Neural progenitor cell (in vitro differentiated cells): ENCODE results near the gene AKT1. TPM values are rescaled to one million over a fixed set of nuclear protein-coding genes. Genes with fewer than 3 reads are reported as not detected.
A peak's percentile ranks its signal among the peaks of the same experiment; 100 is the strongest.

Experiments used
- DNase-seq: peaks from one replicate; pipeline ENCODE4 v3.0.0-alpha.2; 2016; ENCODE audit warnings: low spot score
- H2AFZ ChIP-seq: fragments of 200-600 bp; sonication (generic); replicated peaks from 2 replicates; pipeline ENCODE4 v1.6.1; 2016; ENCODE audit warnings: antibody characterized with exemption
- H3F3A ChIP-seq: fragments of 200-600 bp; sonication (generic); 2 replicates; pipeline ENCODE4 v1.6.1; 2016; ENCODE audit warnings: antibody characterized with exemption, low read depth
- H3K27ac ChIP-seq: fragments of 200-600 bp; sonication (generic); 2 replicates; pipeline ENCODE4 v1.5.1; 2016; ENCODE audit warnings: mild to moderate bottlenecking
- H3K27me3 ChIP-seq: fragments of 200-600 bp; sonication (generic); 2 replicates; pipeline ENCODE4 v1.6.1; 2016; ENCODE audit warnings: mild to moderate bottlenecking, moderate library complexity
- H3K36me3 ChIP-seq: fragments of 200-600 bp; sonication (generic); 2 replicates; pipeline ENCODE4 v1.5.1; 2016
- H3K4me1 ChIP-seq: fragments of 200-600 bp; sonication (generic); 2 replicates; pipeline ENCODE4 v1.6.1; 2016; ENCODE audit warnings: mixed run types
- H3K4me2 ChIP-seq: fragments of 200-600 bp; sonication (generic); 2 replicates; pipeline ENCODE4 v1.6.1; 2016
- H3K4me3 ChIP-seq: fragments of 200-600 bp; sonication (generic); 2 replicates; pipeline ENCODE4 v1.5.1; 2016
- H3K79me2 ChIP-seq: fragments of 200-600 bp; sonication (generic); 2 replicates; pipeline ENCODE4 v1.6.1; 2016; ENCODE audit warnings: low read depth
- H3K9ac ChIP-seq: fragments of 200-600 bp; sonication (generic); 2 replicates; pipeline ENCODE4 v1.6.1; 2016
- H3K9me3 ChIP-seq: fragments of 200-600 bp; sonication (generic); 2 replicates; pipeline ENCODE4 v1.5.1; 2016; ENCODE audit warnings: low read depth
- H4K20me1 ChIP-seq: fragments of 200-600 bp; sonication (generic); 2 replicates; pipeline ENCODE4 v1.6.1; 2016; ENCODE audit warnings: low read depth
- H3K27ac Mint-ChIP-seq: 3 replicates; pipeline ENCODE4 v1.8.0; 2021; ENCODE audit warnings: mixed read lengths
- H3K27me3 Mint-ChIP-seq: 2 replicates; pipeline ENCODE4 v1.8.0; 2022; ENCODE audit warnings: low read depth, mild to moderate bottlenecking, inconsistent platforms, moderate library complexity, mixed read lengths; ENCODE audit not compliant: insufficient read depth
- H3K36me3 Mint-ChIP-seq: 3 replicates; pipeline ENCODE4 v1.8.0; 2021; ENCODE audit warnings: mixed read lengths
- H3K4me1 Mint-ChIP-seq: 3 replicates; pipeline ENCODE4 v1.8.0; 2021; ENCODE audit warnings: mixed read lengths
- H3K4me3 Mint-ChIP-seq: 3 replicates; pipeline ENCODE4 v1.8.0; 2021; ENCODE audit warnings: mild to moderate bottlenecking, moderate library complexity, mixed read lengths
- H3K9me3 Mint-ChIP-seq: 3 replicates; pipeline ENCODE4 v1.8.0; 2020; ENCODE audit warnings: mixed read lengths
- CTCF ChIP-seq: fragments of 200-600 bp; sonication (generic); IDR thresholded peaks from 2 replicates; pipeline ENCODE4 v1.5.1; 2017; ENCODE audit warnings: antibody characterized with exemption, mild to moderate bottlenecking
- EZH2 ChIP-seq: fragments of 200-600 bp; sonication (generic); IDR thresholded peaks from 2 replicates; pipeline ENCODE4 v1.6.1; 2017; ENCODE audit warnings: antibody characterized with exemption, mild to moderate bottlenecking, moderate library complexity
- EZH2phosphoT487 ChIP-seq: fragments of 200-600 bp; sonication (generic); IDR thresholded peaks from 2 replicates; pipeline ENCODE4 v1.6.1; 2017; ENCODE audit warnings: antibody characterized with exemption
- total RNA-seq: library from RNA; depleted of rRNA; stranded (reverse); fragments of >200 nt; gene quantifications from 2 replicates; pipeline ENCODE4 v1.2.3, GENCODE V29; 2015; ENCODE audit warnings: low replicate concordance

AKT1 gene
- total RNA-seq, 1 donor from 2014 or later, result 67.2 TPM

DNA sequence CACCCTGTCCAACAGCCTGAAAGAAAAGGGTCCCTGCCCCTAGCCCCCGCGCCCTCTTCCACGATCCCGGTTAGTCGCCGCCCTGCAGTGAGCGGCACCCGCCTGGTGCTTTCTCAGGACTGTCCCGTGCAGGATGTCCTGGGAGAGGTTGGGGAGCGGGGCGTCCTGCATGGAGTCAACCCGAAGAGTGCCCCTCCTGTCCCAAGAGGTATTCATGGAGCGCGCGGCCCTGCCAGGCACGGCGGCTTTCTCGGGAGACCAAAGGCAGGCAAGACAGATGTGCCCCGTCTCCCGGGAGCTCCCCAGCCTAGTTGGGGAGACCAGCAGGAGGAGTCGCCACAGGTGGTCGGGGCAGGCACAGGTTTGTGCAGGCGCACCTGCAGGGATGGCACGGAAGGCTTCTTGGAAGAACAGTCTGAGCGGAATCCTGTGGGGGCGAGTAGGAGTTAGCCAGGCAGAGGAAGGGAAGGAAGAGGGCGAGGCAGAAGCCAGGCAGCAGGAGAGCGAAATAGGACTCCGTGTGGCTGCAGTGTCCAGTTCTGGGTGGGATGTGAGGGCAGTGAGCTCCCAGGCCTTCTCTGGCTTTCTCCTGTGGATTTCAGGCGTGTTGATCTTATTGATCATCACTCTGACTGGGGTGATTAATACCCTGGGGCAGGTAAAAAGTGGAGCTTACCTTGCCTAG is 41.9 kb downstream of the AKT1 start:
- Histone ChIP-seq H3K27me3 (no peaks in the 10 kb centered on the region), H3K36me3 (no peaks in the 10 kb centered on the region), H4K20me1 (peaks cover 54% of the 10 kb centered on the region), H3F3A (peaks cover 15% of the 10 kb centered on the region), H3K27ac (peak overlapping the region; percentile 26), H3K4me1 (peaks cover 10% of the 10 kb centered on the region), H3K9ac (peak overlapping the region; percentile 97), H3K4me2 (peak overlapping the region; percentile 95), H3K79me2 (peaks cover 39% of the 10 kb centered on the region), H3K9me3 (no peaks in the 10 kb centered on the region), H3K4me3 (peak overlapping the region; percentile 97), H2AFZ (no peak overlapping the region)
- H3K27me3 Mint-ChIP-seq, result peaks cover 8% of the 10 kb centered on the region
- TF ChIP-seq CTCF, result no peak
- TF ChIP-seq EZH2phosphoT487, result no peak
- TF ChIP-seq EZH2, result no peak
- peaks cover 9% of the 10 kb centered on the region for H3K9me3 Mint-ChIP-seq
- H3K36me3 Mint-ChIP-seq, result peaks cover 9% of the 10 kb centered on the region
- H3K4me3 Mint-ChIP-seq, result peak overlapping the region; percentile 95
- peak overlapping the region; percentile 62 for H3K27ac Mint-ChIP-seq
- H3K4me1 Mint-ChIP-seq, result peaks cover 36% of the 10 kb centered on the region
- DNase-seq, result peak; percentile 50

DNA sequence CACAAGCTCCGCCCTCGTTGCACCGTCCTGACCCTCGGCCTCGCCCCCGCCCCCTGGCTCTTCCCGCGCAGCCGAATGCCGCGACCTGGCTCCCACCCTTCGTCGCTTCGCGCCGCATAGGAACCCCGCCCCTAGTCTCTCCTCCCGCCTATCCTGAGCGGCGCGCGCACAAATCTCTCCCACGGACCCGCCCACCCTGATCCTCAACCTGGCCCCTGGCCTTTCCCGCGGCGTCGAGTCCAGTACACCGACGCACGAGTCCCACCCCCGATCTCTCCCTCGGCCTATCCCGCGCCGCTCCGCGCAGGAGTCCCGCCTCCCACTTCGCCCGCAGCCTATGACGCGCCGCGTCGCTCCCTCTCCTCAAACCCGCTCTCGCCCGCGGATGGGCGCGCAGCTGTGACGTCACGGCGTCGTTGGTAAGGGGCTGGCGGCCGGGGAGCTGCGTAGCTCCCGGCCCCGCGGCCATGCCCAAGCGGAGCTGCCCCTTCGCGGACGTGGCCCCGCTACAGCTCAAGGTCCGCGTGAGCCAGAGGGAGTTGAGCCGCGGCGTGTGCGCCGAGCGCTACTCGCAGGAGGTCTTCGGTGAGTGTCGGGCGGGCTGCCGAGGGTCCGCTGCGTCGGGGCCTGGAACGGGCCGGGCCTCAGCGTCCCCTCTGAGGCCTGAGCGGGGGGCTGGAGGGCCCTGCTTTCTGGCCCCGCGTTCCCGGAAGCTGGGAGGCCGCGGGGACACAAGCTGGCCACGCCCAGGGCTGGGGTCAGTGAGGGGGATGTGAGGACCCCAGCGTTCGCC is 42.6 kb downstream of the AKT1 start, which contains the start of gene SIVA1:
TSS of gene SIVA1 (plus strand) at position 413 of the 793 bp plus-strand sequence. CDS start at position 468, 55 bp downstream.
- peak within 1 kb of the TSS; percentile 79 for H3K27ac Mint-ChIP-seq
- Histone ChIP-seq H2AFZ (peak within 1 kb of the TSS; percentile 88), H3K4me3 (peak within 1 kb of the TSS; percentile 97), H3F3A (peaks cover 21% of the 10 kb centered on the region), H3K9ac (peak within 1 kb of the TSS; percentile 97), H3K9me3 (no peaks in the 10 kb centered on the region), H4K20me1 (peaks cover 46% of the 10 kb centered on the region), H3K27me3 (no peaks in the 10 kb centered on the region), H3K36me3 (no peaks in the 10 kb centered on the region), H3K79me2 (peaks cover 37% of the 10 kb centered on the region), H3K27ac (peak within 1 kb of the TSS; percentile 26), H3K4me1 (peaks cover 15% of the 10 kb centered on the region), H3K4me2 (peak within 1 kb of the TSS; percentile 95)
- peaks cover 42% of the 10 kb centered on the region for H3K4me1 Mint-ChIP-seq
- H3K4me3 Mint-ChIP-seq, result peak within 1 kb of the TSS; percentile 95
- peak; percentile 100 for DNase-seq
- TF ChIP-seq EZH2, result no peak
- no peak for TF ChIP-seq EZH2phosphoT487
- no peak for TF ChIP-seq CTCF
- peaks cover 9% of the 10 kb centered on the region for H3K9me3 Mint-ChIP-seq
- H3K27me3 Mint-ChIP-seq, result peaks cover 8% of the 10 kb centered on the region
- H3K36me3 Mint-ChIP-seq, result peaks cover 6% of the 10 kb centered on the region

GRCh38 chr14:104752423-104752734 is 43.2 kb downstream of the AKT1 start:
- Histone ChIP-seq H3K27me3 (no peaks in the 10 kb centered on the region), H3K36me3 (no peaks in the 10 kb centered on the region), H2AFZ (peak overlapping the region; percentile 88), H3F3A (peaks cover 21% of the 10 kb centered on the region), H3K9ac (no peak overlapping the region), H3K4me2 (peak overlapping the region; percentile 73), H3K9me3 (no peaks in the 10 kb centered on the region), H3K4me3 (peak overlapping the region; percentile 48), H3K27ac (no peak overlapping the region), H4K20me1 (peaks cover 43% of the 10 kb centered on the region), H3K4me1 (peaks cover 15% of the 10 kb centered on the region), H3K79me2 (peaks cover 37% of the 10 kb centered on the region)
- no peak for TF ChIP-seq EZH2phosphoT487
- no peak for TF ChIP-seq EZH2
- TF ChIP-seq CTCF, result no peak
- Mint-ChIP-seq H3K27me3 (peaks cover 8% of the 10 kb centered on the region), H3K4me1 (peaks cover 45% of the 10 kb centered on the region), H3K27ac (peak overlapping the region; percentile 21), H3K36me3 (peaks cover 6% of the 10 kb centered on the region), H3K4me3 (peak overlapping the region; percentile 95), H3K9me3 (peaks cover 9% of the 10 kb centered on the region)
- no peak for DNase-seq
